ENCODE data around the gene TLR9.
"Not testable (repeated sequence)": the region's sequence is repeated elsewhere in the genome, so short reads cannot be mapped to it uniquely, and the experiment has no call there.

TLR9 gene, protein sequence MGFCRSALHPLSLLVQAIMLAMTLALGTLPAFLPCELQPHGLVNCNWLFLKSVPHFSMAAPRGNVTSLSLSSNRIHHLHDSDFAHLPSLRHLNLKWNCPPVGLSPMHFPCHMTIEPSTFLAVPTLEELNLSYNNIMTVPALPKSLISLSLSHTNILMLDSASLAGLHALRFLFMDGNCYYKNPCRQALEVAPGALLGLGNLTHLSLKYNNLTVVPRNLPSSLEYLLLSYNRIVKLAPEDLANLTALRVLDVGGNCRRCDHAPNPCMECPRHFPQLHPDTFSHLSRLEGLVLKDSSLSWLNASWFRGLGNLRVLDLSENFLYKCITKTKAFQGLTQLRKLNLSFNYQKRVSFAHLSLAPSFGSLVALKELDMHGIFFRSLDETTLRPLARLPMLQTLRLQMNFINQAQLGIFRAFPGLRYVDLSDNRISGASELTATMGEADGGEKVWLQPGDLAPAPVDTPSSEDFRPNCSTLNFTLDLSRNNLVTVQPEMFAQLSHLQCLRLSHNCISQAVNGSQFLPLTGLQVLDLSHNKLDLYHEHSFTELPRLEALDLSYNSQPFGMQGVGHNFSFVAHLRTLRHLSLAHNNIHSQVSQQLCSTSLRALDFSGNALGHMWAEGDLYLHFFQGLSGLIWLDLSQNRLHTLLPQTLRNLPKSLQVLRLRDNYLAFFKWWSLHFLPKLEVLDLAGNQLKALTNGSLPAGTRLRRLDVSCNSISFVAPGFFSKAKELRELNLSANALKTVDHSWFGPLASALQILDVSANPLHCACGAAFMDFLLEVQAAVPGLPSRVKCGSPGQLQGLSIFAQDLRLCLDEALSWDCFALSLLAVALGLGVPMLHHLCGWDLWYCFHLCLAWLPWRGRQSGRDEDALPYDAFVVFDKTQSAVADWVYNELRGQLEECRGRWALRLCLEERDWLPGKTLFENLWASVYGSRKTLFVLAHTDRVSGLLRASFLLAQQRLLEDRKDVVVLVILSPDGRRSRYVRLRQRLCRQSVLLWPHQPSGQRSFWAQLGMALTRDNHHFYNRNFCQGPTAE

DNA sequence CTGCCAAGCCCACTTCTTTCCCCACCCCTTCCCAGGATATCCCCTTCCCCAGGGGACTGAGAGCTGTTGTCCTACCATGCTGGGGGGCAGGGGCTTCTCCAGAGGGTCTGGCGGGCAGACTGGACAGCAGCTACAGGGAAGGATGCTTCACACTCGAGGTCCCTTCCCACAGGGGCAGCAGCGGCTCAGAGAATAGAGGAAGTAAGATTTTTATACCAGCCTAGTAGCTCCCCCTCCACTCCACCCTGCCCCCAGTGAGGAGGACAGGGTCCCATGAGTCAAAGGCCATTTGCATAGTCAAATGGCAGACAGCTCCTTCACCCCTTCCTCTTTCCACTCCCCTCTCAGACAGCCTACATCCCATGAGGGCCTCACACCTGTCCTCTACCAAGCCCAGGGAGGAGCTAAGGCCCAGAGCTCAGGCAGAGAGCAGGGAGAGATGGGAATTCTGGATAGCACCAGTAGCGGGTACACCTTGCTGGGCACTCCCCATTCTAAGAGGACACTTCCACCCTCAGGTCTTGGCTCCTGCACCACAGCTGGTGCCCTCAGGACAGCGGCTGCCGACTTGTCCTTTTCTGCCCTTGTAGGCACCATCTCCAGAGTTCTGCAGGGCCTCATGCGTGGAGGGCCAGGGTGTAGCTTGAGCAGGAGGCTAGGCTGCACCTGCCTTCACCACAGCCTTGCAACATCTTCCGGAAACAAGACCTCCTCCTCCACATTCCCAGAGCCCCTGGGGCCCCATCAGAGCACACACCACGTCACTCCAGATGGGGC is at the start of gene TLR9:
TSS of gene TLR9 (minus strand) at position 194 of the 777 bp plus-strand sequence. CDS start at position 78, 116 bp downstream.
- no peak for DNase-seq

DNA sequence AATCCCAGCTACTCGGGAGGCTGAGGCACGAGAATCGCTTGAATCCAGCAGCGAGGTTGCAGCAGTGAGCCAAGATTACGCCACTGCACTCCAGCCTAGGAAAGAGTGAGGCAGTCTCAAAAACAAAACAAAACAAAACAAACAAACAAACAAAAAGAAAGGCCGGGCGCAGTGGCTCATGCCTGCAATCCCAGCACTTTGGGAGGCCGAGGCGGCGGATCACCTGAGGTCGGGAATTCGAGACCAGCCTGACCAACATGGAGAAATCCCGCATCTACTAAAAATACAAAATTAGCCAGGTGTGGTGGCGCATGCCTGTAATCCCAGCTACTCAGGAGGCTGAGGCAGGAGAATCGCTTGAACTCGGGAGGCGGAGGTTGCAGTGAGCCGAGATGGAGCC is 49.3 kb upstream of the TLR9 start:
- DNase-seq, result not testable (repeated sequence)

DNA sequence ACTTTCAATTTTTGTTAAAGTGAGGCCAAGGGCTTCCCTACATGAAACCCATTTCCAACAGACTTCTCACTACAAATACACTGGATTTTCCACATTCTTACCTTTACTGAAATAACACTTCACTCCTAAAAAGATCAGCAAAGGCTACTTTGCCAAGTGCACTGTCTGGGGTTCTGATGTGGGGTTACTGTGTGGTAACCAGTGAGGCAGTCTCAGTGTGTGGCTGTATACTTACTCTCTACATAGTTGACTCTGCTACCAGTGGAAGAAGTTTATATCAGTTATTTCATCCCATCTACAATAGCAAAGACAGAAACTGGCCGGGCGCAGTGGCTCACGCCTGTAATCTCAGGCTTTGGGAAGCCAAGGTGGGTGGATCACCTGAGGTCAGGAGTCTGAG is 47.4 kb upstream of the TLR9 start:
- DNase-seq, result no peak

DNA sequence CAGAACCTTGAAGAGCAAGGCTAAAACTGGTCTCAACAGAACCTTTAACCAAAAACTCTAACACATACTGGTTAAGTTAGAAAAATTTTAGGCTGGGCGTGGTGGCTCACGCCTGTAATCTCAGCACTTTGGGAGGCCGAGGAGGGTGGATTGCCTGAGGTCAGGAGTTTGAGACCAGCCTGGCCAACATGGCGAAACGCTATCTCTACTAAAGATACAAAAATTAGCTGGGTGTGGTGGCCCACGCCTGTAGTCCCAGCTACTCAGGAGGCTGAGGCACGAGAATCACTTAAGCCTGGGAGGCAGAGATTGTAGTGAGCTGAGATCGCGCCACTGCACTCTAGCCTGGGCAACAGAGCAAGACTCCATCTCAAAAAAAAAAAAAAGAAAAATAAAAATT is 46.7 kb upstream of the TLR9 start:
- not testable (repeated sequence) for DNase-seq

DNA sequence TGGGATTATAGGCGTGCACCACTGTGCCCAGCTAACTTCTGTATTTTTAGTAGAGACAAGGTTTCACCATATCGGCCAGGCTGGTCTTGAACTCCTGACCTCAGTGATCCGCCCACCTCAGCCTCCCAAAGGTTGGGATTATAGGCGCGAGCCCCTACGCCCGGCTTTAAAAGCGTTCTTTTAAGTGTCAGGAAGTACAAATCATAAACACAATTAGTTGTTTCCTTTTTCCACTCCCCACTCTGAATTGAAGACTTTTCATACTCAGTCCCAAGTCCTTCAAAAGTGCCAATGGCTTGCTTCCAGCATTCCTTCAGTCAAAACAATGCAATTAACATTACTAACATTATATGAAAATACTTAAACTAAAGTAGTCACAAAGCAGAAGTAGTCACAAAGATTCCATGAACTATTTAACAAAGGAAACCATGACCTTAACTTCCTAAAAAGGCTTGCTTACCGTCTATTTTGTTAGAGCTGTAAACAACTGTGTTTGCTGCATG is 44.9 kb upstream of the TLR9 start:
- no peak for DNase-seq

DNA sequence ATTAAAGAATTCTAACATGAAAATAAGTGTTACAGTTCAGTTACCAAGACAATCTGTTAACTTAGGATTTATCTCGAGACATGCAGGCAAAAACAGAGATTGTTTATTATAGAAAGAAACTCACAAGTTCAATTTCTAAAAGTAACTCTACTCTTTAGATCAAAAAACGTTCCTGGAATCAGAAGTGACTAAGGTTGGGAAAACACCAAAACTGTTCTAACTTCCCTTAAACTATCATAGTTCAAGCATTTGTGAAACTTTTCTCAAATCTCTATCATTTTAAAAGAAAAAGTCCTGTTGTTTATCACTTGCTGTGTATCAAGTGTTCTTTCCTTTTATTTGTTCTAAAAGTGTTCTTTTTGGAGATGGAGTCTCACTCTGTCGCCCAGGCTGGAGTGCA is 44.3 kb upstream of the TLR9 start:
- no peak for DNase-seq

DNA sequence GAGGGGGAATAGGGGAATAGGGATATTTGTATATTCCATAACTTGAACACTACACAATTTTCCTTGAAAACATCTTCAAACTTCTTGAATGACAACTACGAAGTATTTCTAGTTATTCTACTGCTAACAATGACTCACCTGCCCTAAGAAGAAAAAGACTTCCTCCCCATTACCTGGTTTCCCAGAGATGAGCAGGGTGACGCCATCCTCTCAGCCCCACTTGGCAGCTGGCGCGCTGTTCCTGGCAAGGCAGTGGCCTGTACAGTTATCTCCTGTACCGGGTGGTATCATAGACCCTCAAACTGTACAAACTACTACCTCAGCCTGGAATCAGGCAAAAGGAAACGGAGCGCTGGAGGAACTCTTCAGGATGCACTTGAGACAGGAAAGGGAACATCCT is 42.6 kb upstream of the TLR9 start:
- peak in 1 of 4 experiments; percentile 24 for DNase-seq

DNA sequence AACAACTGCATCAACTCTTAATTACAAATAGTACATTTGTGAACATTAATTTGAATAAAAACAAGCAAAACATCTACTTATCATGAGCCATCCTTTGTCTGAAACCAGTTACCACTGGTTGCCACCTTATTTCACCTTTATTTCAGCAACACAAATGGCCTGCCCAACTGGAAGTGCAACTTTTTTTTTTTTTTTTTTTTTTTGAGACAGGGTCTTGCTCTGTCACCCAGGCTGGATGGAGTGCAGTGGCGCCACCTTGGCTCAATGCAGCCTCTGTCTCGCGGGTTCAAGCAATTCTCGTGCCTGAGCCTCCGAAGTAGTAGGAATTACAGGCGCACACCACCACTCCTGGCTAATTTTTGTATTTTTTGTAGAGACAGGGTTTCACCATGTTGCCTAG is 39.9 kb upstream of the TLR9 start:
- DNase-seq, result no peak

DNA sequence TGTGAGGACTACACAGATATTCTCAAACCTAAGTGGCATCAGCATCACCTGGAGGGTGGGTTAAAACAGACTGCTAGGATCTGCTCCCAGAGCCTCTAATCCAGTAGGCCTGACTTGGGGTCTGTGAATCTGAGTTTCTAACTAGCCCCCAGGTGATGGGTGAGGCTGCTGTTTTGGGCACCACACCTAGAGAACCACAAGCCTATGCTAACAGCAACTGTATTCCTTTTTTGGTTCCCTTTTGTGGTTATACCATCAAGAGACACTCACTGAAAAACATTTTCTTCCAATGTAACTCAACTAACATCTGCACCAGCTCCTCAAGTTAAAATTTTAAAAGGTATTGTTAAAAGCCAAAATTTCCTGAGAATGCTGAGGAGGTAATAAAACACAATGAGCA is 37.0 kb upstream of the TLR9 start:
- DNase-seq, result no peak

DNA sequence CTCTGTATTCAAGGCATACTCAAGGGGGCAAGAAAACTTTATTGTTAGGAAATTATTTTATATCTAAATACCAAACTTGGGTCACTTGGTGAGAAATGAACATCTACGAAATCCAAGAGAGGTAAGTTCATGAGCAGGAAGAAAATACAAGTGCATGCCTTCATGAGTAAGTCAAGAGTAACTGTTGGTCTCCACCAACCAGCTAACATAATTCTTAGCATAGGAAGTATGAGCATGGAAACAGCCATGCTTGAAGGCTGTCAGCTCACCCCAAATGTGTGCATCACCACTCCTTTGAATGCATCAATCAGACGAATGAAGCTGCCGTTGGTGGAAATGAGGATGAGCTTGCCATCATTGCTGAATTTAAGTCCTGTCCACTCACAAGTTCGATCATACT is 34.0 kb upstream of the TLR9 start:
- DNase-seq, result no peak

DNA sequence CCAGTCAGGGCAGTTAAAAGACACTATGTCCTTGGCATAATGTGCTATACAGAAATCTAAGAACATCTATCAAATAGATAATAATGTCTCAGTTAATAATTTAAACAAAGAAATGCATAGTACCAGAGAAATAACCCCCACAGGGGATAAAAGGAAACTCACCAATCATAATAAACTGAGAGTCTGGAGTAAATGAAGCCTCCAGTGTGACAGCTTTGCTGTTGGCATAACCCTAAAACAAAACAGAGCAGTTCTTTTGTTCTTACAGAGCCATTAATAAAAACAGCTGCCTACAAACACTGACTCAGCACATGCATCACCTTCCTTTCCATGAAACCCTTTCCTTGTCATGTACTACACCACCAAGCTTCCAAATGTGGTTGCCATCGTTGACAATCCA is 33.6 kb upstream of the TLR9 start:
- no peak for DNase-seq

DNA sequence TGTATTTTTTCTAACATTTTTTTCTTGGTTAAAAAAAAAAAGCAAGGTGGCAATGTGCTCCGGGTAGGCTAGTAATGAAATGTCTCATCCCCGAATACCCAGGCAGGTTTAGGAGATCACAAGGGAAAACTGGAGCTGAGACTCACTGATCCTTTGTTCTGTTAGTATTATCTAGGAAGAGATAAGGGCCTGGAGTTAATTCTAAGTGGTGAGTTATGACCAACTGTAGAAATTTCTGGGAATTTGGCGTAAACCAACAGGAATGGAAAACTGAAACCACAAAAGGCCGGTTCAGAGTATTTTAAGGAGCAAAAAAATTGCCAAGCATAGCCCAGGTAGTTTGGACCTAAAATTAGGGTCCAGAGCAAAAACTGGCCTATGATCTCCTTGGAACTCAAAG is 32.5 kb upstream of the TLR9 start:
- DNase-seq, result no peak

DNA sequence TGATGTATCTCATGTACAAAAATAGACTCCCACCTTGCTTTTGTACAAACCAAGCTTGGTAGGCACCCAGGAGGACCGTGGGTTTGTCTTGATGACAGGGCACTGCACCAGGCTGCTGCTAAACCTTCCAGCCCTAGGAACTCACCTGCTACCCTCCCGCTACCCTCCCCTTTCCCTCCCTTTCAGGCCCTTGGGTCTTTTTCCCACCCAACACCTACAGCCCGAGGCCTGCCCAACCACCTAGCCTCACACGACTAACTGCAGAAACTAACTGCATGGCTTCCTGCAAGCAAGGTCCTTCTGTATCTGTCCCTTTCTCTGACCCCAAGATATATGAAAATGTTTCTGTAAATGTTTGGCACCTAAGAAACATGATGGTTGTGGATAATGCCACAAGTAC is 31.2 kb upstream of the TLR9 start:
- no peak for DNase-seq

DNA sequence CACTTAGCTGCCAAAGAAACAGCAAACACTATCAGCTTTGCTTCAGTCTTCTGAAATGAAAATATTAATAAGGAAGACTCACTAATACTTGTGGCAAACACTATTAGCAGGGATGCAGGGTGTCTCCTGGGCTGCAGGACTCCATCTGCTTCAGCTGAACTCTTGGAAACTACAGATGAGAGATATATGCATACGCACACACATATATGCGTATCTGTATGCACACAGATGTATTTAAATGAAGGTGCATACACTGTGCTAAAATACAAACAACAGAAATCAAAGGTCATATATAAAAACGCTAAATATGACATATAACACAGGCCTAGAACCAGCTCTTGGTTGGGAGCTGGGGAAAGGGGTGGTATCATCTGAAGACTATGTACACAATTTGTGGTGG is 30.7 kb upstream of the TLR9 start:
- DNase-seq, result no peak

DNA sequence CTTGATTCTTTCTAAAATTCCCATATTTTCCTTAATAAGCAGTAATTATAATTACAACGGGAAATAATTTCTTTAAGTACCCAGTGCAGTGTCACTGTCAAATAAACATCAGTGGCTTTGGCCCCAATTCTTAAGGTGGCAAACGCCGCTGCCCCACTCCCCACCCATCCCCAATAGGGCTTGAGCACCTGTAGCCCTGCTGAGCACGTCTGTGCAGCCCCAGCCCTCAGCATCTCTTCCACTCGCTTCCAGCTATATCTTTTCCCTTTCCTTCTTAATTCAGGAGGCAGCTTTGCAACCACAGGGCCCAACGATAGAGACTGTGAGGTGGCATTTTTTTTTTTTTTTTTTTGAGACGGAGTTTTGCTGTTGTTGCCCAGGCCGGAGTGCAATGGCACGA is 29.2 kb upstream of the TLR9 start:
- DNase-seq, result no peak

DNA sequence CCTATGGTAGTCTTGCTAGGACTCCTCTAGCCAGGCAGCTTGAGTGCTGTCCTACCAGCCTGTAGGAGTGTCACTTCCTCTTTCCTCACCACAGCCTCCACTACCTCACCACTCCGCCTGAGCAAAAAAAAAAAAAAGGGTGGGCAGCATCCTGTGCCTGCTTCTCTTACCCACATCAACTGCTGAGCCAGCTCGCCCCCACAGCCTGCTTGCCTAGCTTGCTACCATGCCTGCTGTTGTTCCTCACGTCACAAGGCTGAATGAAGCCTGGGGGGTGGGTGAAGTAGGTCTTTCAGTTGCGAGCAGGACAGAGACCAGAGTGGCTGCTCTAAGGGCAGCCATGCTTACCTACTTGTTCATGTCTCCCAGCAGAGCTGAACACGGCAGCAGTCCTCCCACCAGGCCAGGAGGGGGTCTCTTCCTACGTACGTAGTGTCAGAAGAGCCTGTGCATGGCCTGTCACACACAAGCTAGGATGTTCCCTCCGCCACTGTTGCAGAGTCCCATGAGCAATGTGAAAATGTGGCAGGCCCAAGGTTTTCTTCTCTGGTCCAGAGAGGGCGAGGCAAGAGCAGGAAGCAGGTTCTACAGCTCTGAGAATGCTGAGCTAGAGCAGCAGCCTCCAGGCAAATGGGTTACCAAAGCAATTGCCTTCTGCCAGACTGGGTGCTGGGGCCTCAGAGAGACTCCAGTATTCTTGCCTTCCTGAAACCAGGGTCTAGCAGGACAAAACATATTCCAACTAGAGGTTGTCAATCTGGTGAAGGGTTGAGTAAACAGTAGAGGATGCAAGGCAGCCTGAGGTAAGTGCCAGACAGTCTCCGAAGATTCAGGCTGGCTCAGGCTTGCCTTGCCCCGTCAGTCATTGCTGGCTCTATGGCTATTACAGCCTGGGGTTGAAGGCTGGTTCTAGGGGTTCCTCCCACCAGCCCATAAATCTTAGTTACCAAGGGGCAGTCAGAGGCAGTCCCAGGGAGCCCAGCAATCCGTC is 28.2 kb upstream of the TLR9 start:
- peak; percentile 32 to 67 (median 51) for DNase-seq

DNA sequence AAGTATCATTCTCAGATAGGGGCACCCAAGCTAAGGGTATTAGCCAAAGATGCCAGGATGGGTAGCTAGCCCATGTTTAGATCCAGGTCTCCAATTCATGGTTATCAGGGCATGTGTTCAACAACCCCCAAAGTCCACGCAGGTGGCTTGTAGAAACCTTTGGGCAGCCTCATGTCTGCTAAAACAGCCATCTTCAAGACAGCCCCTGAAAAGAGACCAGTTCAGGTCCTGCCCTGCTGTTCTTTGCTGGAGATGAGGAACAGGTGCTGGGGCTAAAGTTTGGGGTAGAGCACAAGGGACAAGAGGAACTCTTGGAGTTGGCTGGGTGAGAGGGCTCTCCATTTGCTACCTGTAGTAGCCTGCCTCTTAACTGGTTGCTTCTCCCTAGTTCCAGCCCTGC is 24.7 kb upstream of the TLR9 start:
- DNase-seq, result no peak

DNA sequence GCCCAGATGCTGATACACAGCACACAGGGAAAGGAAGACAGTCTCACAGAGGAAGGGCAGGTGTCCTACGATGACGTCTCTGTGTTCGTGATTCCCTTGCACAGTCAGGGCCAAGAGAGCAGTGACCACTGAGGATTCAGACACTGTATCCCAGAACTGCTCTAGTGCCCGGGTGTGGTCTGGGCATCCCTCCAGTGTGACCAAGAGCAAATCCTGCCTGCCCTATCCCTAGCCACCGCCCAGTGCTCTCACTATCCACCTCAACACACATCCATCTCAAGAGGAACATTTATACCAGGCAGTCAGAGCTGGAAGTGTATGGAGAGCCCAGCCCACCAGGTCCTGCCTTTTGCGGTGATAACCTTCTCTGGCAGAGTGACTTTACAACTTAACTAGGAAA is 24.2 kb upstream of the TLR9 start:
- no peak for DNase-seq

DNA sequence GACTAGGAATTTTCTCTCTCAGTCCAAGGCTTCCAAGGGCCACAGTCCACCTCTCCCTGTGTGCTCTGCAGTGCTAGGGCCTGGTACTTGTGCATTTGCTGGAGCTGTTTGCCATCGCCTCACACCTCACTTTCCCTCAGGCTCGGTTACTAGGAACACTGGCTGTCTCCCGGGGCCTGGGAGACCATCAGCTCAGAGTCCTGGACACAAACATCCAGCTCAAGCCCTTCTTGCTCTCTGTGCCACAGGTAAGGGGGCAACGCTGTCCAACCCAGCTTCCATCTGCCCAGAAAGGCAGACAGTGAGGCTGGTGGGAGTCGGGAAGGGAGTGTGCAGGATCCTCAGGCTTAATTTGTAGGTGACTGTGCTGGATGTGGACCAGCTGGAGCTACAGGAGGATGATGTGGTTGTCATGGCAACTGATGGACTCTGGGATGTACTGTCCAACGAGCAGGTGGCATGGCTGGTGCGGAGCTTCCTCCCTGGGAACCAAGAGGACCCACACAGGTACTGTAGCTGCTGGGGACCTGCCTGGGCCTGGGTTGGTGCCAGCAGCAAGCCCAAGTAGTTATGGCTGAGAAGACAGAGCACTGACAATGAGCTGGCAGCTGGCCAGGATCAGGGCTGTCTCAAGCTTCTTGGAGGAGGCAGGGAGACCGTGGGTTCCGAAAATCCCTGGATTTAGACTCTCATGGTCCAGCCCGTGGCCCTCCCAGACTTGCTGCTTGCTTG is 23.5 kb upstream of the TLR9 start:
- DNase-seq, result no peak

DNA sequence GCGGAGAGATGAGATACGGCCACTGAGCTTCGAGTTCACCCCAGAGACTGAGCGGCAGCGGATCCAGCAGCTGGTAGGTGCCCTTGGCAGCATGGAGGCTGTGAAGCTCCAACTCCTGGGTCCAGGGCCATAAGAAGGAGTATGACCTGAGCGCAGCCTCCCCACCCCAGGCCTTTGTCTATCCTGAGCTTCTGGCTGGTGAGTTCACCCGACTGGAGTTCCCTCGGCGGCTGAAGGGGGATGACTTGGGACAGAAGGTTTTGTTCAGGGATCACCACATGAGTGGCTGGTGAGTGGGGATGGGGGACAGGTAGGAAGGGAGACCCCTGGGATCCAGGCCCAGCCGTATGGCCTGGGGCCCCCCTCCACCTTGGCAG is 22.7 kb upstream of the TLR9 start:
- no peak for DNase-seq
